HG02571 (cell line): Measurements from ENCODE around the gene DMRTC2.

Source experiments
- ATAC-seq: cut with Tn5 transposase; IDR thresholded peaks from one replicate; pipeline ENCODE4 v1.9.1; 2021; ENCODE audit warnings: mild to moderate bottlenecking, moderate library complexity; ENCODE audit not compliant: unreplicated experiment

DMRTC2 gene

GRCh38 chr19:41845001-41845050 is at the start of gene DMRTC2:
Gene DMRTC2 (plus strand): TSS chr19:41845042. CDS start chr19:41847429, 2,387 bp downstream.
- no peak for ATAC-seq

DNA sequence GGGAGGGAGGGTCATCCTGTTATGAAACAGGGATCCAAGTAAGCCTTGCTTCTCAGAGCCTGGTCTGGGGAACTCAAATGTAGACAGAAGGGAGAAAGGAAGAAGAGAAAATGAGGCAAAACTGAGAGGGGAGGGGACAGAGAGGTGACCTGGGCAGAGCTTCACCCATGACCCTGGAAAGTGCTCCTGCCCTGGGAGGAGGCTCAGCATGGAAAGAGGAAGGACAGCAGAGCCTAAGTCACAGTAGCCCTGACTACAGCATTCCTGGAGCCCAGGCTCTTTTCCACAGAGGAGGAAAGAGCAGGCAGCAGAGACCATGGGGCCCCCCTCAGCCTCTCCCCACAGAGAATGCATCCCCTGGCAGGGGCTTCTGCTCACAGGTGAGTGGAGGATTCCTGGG is 48.5 kb upstream of the DMRTC2 start, which contains the start of gene CEACAM3:
CEACAM3 (plus strand) TSS at position 226 of the 400 bp plus-strand sequence; CDS start at position 317, 91 bp downstream.
- no peak for ATAC-seq

- no peak for ATAC-seq
These were observed 47.9 kb upstream of the DMRTC2 start for GRCh38 chr19:41796901-41797300.

DNA sequence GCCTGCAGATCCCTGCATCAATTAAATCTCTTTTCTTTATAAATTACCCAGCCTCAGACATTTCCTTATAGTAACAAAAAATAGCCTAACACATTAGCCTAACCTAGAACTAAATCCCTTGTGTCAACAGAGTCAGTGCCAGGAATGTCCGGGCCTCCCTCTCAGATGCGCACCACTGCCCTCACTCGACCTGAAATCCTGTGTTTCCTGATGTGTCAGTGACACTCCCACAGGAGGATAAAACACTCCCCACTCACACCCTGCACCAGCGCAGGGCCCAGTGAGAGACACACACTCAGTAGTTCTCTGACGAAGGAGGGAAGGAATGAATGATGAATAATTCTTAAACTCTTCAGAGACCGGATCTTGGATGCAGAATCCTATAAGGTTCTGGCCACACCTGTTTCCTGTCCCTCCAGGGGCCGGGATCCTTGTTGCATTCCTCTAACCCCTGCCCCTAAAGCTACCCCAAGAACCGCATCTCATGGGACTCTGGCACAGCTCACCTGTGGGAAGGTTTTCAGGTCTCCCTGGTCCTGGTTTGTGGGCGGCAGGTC is 45.3 kb upstream of the DMRTC2 start:
- no peak for ATAC-seq

- ATAC-seq, result no peak
These were observed 43.8 kb upstream of the DMRTC2 start for GRCh38 chr19:41801031-41801430.

GRCh38 chr19:41801792-41802211 is 43.0 kb upstream of the DMRTC2 start:
- no peak for ATAC-seq

DNA sequence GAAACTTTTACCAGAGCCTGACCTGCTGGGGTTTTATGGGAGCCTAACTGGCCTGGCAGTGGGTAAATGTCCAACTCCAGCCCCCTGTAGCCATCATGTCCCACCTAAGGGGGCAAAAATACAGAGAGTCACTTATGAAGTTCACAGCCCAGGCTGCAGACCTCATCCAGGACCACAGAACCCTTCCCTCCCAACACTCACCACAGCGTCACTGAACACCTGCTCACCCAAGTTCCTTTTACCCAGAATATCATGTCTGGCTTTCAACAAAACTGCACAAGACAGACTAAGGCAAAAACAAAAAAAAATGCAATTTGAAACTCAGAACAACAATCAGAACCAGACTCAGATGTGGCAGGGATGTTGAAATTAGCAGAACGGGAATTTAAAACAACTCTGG is 42.1 kb upstream of the DMRTC2 start:
- no peak for ATAC-seq

- no peak for ATAC-seq
These were observed 40.5 kb upstream of the DMRTC2 start for GRCh38 chr19:41804336-41804735.

DNA sequence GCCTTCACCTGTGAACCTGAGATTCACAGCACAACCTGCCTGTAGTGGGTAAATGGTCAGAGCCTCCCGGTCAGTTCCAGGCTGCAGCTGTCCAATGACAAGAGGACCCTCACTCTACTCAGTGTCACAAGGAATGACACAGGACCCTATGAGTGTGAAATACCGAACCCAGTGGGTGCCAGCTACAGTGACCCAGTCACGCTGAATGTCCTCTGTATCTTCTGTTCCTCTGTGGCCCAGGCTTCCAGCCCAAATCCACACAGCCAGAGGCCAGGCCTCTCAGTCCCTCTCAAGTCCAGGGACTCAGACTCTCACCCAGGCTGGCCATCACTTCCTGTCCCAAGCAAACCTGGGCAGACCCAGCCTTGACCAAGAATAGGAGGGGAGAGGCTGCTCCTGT is 37.7 kb upstream of the DMRTC2 start:
- ATAC-seq, result no peak

GRCh38 chr19:41808663-41809566 is 35.9 kb upstream of the DMRTC2 start:
- no peak for ATAC-seq

DNA sequence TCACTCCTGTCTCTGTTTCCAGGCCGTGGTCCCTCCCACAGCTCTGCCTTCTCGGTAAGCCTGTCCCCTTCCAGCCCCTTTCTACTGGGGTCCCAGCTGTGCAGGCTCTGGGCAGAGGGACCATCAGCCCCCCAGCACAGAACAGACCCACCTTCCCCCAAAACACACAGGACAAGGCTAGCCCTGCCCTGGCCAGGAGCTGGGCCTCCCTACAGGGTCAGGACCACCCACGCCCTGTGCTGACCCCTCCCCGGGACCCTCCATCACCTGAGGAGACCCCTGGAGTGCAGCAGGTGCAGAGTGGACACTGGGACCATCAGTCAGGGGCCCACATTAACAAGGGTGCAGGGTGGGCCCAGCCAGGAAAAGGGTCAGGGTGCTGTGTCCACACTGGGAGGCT is 34.5 kb upstream of the DMRTC2 start:
- no peak for ATAC-seq

DNA sequence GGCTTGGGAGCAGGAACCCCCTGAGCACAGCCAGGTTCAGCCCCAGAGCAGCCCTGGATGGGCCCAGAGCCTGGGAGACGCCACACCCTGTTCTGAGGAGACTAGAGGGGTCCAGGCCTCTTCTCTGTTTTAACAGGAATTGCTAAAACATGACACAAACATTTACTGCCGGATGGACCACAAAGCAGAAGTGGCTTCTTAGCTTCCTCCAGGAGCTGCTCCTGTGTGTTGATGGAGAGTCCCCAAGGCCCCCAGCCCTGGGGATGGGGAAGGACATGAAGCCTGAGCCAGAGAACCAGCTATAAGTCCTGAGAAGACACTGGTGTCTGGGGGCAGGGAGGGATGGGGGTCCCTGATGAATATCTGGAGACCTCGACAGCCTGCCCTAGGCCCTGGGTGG is 33.8 kb upstream of the DMRTC2 start:
- ATAC-seq, result no peak

DNA sequence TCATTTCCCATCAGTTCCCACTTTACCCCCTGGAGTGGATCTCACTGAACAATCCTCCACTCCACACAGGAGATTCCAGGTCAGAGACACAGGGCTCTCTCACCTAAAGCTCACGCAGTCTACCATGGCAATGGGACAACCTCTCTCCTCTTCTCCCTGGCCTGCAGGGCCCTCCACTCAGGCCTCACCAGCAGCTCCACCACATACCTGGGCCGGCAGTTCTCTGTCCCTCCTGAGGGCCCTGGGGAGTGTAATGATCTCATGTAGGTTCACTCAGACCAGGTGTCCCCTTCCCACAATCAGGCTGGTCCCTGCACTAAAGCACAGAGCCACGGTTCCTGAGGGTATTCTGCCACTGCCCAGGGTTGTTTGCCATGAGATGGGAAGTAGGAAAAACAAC is 32.9 kb upstream of the DMRTC2 start:
- no peak for ATAC-seq

DNA sequence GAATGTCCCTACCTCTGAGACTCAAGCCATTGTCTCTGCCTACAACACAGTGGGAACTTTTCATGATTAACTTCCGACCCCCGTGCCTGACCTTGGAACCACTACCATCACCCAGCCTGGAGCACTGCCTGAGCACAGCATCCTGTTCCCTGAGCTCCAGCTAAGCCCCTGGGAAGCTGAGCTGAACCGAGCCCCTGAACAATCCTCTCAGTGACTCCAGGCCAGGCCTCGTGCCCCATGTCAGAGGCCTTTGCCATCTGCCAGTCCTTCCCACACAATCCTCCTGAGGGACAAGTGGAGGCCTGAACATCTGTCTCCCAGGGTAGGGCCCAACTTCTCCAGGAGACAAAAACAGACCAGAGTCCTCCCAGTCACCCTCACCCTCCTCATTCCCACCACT is 30.9 kb upstream of the DMRTC2 start:
- no peak for ATAC-seq

DNA sequence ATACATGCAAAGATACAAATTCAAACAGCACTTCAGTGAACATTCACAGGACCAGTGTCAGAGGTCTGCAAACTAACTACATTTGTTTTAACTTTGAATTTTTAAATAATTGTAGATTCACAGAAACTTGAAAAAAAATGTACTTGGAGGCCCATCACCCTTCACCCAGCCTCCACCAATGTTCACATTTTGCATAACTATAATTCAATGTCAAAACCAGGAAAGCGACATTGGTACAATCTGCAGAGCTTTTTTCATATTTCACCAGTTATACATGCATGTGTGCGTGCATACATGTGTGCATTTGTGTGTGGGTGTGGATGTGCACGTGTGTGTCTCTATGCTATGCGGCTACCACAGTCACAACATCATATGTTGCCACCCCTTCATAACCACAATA is 29.5 kb upstream of the DMRTC2 start:
- ATAC-seq, result no peak

DNA sequence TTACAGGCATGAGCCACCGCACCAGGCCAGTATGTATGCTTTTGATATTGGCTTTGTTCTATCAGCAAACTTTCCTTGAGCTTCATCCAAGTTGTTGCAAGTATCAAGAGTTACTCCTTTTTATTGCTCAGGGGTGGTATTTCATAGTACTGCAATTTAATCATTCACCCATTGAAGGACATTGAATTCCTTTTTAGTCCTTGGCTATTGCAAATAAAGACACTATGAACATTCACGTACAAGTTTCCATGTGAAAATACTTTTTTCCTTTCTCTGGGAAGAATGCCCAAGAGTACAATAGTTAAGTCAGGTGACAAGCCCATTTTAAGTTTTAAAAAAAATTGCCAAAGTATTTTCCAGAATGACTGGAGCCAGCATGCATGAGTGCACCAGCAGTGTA is 28.1 kb upstream of the DMRTC2 start:
- no peak for ATAC-seq

DNA sequence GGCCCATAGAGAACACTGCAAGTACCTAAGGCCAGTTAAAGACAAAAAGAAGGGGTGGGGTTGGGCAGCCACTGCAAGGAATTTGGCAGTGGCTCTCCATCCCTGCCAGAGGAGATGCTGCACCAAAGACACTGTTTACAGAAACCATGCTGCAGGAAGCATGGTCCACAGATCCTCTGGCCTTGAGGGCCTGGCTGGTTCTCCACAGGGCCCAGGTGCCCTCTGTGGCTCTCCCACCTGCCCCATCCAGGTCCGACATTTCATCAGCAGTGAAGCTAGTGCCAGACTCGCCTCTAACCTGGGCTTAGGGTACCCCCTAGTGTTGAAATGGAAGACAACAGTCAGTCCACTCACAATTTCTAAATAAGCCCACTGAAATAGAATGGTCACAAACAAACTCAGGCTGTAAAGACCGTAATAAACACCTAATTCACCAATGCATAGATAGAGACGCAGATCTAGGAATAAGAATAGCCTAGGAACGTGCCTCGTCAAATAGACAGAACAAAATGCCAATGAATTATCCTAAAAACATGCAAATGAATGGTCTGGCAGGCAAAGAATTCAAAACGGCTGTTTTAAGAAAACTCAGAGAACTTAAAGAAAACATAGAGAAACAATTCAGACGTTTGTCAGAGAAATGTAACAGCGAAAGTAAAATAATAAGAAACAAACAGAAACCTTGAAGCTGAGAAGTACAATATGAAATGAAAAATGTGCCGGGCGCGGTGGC is 23.7 kb upstream of the DMRTC2 start:
- ATAC-seq, result no peak

DNA sequence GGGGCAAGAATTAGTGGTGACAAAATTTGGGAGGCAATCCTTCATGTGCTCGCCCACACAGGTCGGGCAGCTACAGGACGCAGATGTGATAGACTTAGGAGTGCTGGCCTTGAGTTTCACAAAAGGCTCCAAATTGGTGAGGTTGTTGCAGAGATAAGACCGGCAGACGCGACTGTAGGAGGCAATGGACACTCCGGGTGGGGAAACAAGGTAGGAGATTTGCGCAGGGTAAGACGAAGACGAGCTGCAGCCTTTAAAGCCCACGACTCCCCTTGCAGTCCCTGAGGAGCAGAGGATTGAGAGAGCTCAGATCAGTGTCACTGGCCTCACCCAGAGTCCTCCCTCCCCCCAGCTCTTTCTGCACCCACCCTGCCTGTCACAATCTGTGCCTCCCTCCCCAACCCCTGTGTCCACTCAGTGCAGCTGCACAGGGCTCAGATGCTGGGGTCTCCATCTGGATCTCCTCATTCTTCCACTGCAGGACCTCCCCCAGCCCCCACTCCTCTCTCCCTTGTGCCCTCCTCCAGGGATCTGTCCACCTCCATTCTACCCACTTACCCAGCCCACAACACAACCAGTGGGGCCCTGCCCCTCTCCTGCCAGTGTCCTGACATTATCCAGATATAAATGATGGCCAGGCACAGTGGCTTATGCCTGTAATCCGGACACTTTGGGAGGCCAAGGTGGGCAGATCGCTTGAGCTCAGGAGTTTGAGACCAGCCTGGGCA is 6.7 kb upstream of the DMRTC2 start:
- ATAC-seq, result no peak

DNA sequence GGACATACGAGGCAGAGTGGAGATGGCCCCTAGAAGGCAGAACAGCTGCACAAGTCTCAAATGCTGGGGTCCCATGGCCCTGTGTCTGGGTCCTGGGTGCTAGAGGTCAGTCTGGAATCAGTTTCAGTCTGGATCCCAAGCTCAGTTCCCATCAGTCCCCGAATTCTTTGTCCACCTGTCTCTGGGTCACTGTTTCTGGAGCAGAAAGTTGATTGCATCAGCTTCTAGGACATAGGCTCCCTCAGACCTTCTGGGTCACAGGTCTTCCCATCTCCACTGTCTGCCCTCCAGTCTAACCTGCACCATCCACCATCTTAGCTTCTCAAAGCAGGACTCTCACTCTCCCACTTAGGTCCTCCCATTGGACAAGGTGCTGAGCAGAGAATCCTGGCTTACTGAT is 5.6 kb upstream of the DMRTC2 start:
- no peak for ATAC-seq

- no peak for ATAC-seq
These were observed 1.5 kb upstream of the DMRTC2 start for GRCh38 chr19:41843371-41843770.

DNA sequence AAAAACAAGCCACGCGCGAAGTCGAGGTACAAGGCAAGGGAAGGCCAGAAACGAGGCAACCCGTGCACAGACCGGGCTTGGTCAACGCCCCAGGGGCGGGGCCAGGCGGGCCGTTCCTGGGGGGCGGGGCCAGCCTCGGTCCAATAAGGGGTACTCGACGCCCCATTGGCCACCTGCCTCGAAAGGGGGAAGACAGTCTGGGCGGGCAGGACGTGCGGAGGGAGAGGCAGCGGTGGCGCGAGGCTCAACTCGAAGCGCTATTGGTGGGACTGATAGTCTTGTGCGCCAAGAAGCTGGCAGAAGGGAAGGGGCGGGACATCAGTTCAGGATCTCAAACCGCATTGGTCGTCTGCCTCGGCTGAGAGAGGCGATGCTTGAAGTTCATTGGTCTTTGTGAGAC is 241 bp upstream of the DMRTC2 start, which contains the start of gene LYPD4:
LYPD4 (minus strand) TSS at position 83 of the 400 bp plus-strand sequence. CDS start 5,398 bp downstream, outside the sequence.
- ATAC-seq, result no peak
